Mucosa of descending colon (tissue), 3 donors: ENCODE measurements around the gene TSKU. TPM values are rescaled to one million over a fixed set of nuclear protein-coding genes. Genes with fewer than 3 reads are reported as not detected.
A peak's percentile ranks its signal among the peaks of the same experiment; 100 is the strongest.

ENCODE experiments used
- ATAC-seq: fragments of 200-7000 bp; cut with Tn5 transposase; one replicate; pipeline ENCODE4 v1.9.1; 2020; ENCODE audit warnings: mild to moderate bottlenecking, moderate library complexity
- DNase-seq, 3 donors: peaks; one replicate each; pipeline ENCODE4 v3.0.0-alpha.2; 2020
- H3K36me3 ChIP-seq: fragments of 200-600 bp; one replicate; pipeline ENCODE4 v1.8.0; 2021; ENCODE audit warnings: low read depth, mild to moderate bottlenecking
- H3K4me1 ChIP-seq: fragments of 200-600 bp; one replicate; pipeline ENCODE4 v1.8.0; 2021; ENCODE audit warnings: low read depth, mild to moderate bottlenecking
- H3K4me3 ChIP-seq: fragments of 200-600 bp; one replicate; pipeline ENCODE4 v1.8.0; 2021; ENCODE audit warnings: mild to moderate bottlenecking
- H3K9me3 ChIP-seq: fragments of 200-600 bp; one replicate; pipeline ENCODE4 v1.8.0; 2021; ENCODE audit warnings: mild to moderate bottlenecking
- CTCF ChIP-seq: fragments of 200-600 bp; IDR thresholded peaks from one replicate; pipeline ENCODE4 v1.8.0; 2022; ENCODE audit warnings: antibody characterized with exemption, mild to moderate bottlenecking
- intact Hi-C, 2 donors: fragments of 100-400 bp; cut with DNase I in 1 of 2; cut with micrococcal nuclease in 1 of 2; formaldehyde crosslinking; loops; one replicate each; pipeline versions ENCODE4 v1.11.0 to v1.11.1; 2022; cut with DNase I, micrococcal nuclease
- total RNA-seq, 3 donors: library from RNA; stranded (reverse); fragmentation: NEBNext Ultra II Directional in 2 of 3; extraction: Animal tissue kit (Norgen Biotek cat#: 25700) in 2 of 3; gene quantifications; one replicate each; pipeline versions ENCODE4 v1.2.1 to v1.2.4, GENCODE V29; 2021 to 2023
- donor health status: DM: no; HTN: no; CAD: no; lungs with moderate emphysema.
- donor health status: DM: no; HTN: no; CAD: no.
- donor health status: DM: no; HTN: yes; CAD: no.

TSKU gene
- total RNA-seq, 3 donors from 2014 or later = 21.5 to 42.9 (median 41.8) TPM

- H3K36me3 ChIP-seq = no peaks in the 10 kb centered on the region
- no peaks in the 10 kb centered on the region for H3K9me3 ChIP-seq
- DNase-seq (peak; percentile 83 to 97 (median 88)), ATAC-seq (peak; percentile 89)
- TF ChIP-seq CTCF = peak; percentile 67
- no peak overlapping the region for H3K4me3 ChIP-seq
- intact Hi-C loops = loop anchor here in 1 of 2 donors (5.0 kb wide), 1 partner anchor 110 kb away; no protein-coding TSS in a partner anchor
- no peaks in the 10 kb centered on the region for H3K4me1 ChIP-seq
Observed at GRCh38 chr11:76807206-76807875, 24.2 kb downstream of the TSKU start.

- no peak for DNase-seq
- Histone ChIP-seq H3K4me1 (no peaks in the 10 kb centered on the region), H3K4me3 (no peak overlapping the region), H3K9me3 (no peaks in the 10 kb centered on the region), H3K36me3 (no peaks in the 10 kb centered on the region)
- TF ChIP-seq CTCF = no peak
- ATAC-seq = no peak
- intact Hi-C loops = loop anchor here in 1 of 2 donors (5.0 kb wide), 1 partner anchor 109 kb away; no protein-coding TSS in a partner anchor
Observed at GRCh38 chr11:76808171-76808570, 25.0 kb downstream of the TSKU start.

GRCh38 chr11:76808996-76809395, 25.8 kb downstream of the TSKU start:
- no peak for TF ChIP-seq CTCF
- ATAC-seq (no peak), DNase-seq (no peak)
- H3K4me1 ChIP-seq = no peaks in the 10 kb centered on the region
- H3K4me3 ChIP-seq = no peak overlapping the region
- intact Hi-C loops = loop anchor here in 1 of 2 donors (5.0 kb wide), 1 partner anchor 108 kb away; no protein-coding TSS in a partner anchor
- H3K9me3 ChIP-seq = no peaks in the 10 kb centered on the region
- H3K36me3 ChIP-seq = no peaks in the 10 kb centered on the region

GRCh38 chr11:76810151-76810853, 27.1 kb downstream of the TSKU start:
- DNase-seq (peak in 1 of 3 donors; percentile 81), ATAC-seq (peak; percentile 73)
- Histone ChIP-seq H3K4me1 (no peaks in the 10 kb centered on the region), H3K4me3 (no peak overlapping the region), H3K36me3 (no peaks in the 10 kb centered on the region), H3K9me3 (peaks cover 12% of the 10 kb centered on the region)
- intact Hi-C loops = loop anchor here in 1 of 2 donors (5.0 kb wide), 1 partner anchor 107 kb away; no protein-coding TSS in a partner anchor
- no peak for TF ChIP-seq CTCF

GRCh38 chr11:76811259-76811658, 28.1 kb downstream of the TSKU start:
- TF ChIP-seq CTCF = no peak
- Histone ChIP-seq H3K4me3 (no peak overlapping the region), H3K36me3 (no peaks in the 10 kb centered on the region), H3K9me3 (peaks cover 21% of the 10 kb centered on the region), H3K4me1 (no peaks in the 10 kb centered on the region)
- intact Hi-C loops = loop anchor here in 1 of 2 donors (5.0 kb wide), 1 partner anchor 106 kb away; no protein-coding TSS in a partner anchor
- DNase-seq = no peak
- ATAC-seq = no peak
